Retinal pigment epithelial cell (primary cell): ENCODE results near the gene IPO11.

Experiments used
- DNase-seq: peaks from one replicate; pipeline ENCODE4 v3.0.0-alpha.2; 2010; ENCODE audit warnings: low read depth
- H3K4me3 ChIP-seq: 2 replicates; pipeline ENCODE4 v1.5.1; 2011; ENCODE audit warnings: mild to moderate bottlenecking, low read length, control low read depth, moderate library complexity
- TF ChIP-seq, protein P1 (sequence below): conservative IDR thresholded peaks from 2 replicates; pipeline ENCODE4 v1.5.1; 2011; ENCODE audit warnings: low read depth, low read length, control low read depth, inconsistent platforms

Gene IPO11

DNA sequence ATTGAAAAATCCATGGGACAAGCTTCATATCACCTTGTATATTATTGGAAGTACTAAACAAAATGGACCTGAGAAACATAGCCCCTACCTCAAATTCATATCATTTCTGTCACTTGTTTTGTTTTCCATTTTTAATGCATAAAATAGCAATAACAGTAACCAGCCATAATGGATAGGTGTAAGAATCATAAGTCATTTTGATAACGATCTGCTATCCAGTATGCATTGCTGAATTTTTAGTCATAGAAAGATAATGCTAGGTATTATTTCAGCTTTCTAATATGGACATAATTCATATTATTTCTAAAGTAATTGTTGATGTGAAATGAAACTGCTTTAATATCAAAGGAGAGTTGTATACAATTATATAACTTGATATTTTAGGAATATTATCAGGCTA lies 164.9 kb downstream of the IPO11 start:
- TF ChIP-seq, protein P1, sequence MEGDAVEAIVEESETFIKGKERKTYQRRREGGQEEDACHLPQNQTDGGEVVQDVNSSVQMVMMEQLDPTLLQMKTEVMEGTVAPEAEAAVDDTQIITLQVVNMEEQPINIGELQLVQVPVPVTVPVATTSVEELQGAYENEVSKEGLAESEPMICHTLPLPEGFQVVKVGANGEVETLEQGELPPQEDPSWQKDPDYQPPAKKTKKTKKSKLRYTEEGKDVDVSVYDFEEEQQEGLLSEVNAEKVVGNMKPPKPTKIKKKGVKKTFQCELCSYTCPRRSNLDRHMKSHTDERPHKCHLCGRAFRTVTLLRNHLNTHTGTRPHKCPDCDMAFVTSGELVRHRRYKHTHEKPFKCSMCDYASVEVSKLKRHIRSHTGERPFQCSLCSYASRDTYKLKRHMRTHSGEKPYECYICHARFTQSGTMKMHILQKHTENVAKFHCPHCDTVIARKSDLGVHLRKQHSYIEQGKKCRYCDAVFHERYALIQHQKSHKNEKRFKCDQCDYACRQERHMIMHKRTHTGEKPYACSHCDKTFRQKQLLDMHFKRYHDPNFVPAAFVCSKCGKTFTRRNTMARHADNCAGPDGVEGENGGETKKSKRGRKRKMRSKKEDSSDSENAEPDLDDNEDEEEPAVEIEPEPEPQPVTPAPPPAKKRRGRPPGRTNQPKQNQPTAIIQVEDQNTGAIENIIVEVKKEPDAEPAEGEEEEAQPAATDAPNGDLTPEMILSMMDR: no peak
- H3K4me3 ChIP-seq: no peak overlapping the region

GRCh38 chr5:62578540-62578939 lies 166.0 kb downstream of the IPO11 start, which contains the start of gene LRRC70:
Gene LRRC70 (plus strand): TSS chr5:62578819. CDS start chr5:62579439, 620 bp downstream.
- TF ChIP-seq, protein P1: no peak
- DNase-seq: peak; percentile 27
- H3K4me3 ChIP-seq: no peak within 1 kb of the TSS

More for the DNA sequence above, 164.9 kb downstream of the IPO11 start:
- DNase-seq: no peak

DNA sequence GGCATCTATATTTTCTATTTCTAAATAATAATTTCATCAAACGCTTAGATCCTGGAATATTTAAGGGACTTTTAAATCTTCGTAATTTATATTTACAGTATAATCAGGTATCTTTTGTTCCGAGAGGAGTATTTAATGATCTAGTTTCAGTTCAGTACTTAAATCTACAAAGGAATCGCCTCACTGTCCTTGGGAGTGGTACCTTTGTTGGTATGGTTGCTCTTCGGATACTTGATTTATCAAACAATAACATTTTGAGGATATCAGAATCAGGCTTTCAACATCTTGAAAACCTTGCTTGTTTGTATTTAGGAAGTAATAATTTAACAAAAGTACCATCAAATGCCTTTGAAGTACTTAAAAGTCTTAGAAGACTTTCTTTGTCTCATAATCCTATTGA lies 167.2 kb downstream of the IPO11 start:
- no peak for DNase-seq
- TF ChIP-seq, protein P1: no peak
- H3K4me3 ChIP-seq: no peak overlapping the region

GRCh38 chr5:62581836-62582597 lies 169.5 kb downstream of the IPO11 start:
- TF ChIP-seq, protein P1: no peak
- DNase-seq: no peak
- no peak overlapping the region for H3K4me3 ChIP-seq

- TF ChIP-seq, protein P1: no peak
- no peak for DNase-seq
- no peak overlapping the region for H3K4me3 ChIP-seq
These were observed 171.8 kb downstream of the IPO11 start for GRCh38 chr5:62584391-62584790.

DNA sequence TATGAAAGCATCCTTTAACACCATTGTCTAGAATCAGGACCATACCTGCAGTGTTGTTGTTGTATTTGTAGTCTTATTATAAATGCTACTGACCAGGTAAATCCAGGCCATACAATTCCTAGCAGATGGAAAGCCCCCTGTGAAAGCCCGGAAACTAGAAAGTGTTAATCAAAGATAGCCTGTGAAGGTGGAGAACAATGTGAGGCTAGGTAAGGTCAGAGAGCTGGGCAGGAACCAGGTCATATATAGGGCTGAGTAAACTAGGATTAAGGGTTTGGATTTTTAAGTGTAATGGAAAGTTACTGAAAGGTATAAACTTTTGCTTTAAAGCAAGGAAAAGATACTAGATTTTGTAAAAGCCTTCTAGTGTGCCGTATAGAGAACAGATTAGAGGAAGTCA lies 172.7 kb downstream of the IPO11 start:
- no peak overlapping the region for H3K4me3 ChIP-seq
- TF ChIP-seq, protein P1: no peak
- DNase-seq: no peak

DNA sequence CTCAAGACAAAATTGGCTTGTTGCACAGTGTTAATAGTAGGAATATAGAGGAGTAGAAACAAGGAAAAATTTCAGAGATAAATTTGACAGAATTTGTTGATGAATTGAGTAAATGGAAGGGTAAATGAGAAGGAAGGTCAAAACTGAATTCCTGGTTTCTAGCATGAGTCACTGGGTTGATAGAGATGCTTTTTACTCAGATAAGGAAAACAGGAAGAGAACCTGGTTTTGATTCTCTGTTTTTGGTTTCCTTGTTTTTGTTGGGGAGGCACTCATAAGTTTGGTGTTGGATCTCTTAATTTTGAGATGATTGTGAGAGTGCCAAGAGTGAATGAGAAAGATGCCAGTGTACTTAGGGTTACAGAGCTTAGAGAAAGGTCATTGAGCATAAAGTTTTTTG lies 173.2 kb downstream of the IPO11 start:
- TF ChIP-seq, protein P1: no peak
- DNase-seq: no peak
- H3K4me3 ChIP-seq: no peak overlapping the region
